ENCODE data around the gene AGAP1. TPM values are rescaled to one million over a fixed set of nuclear protein-coding genes. Genes with fewer than 3 reads are reported as not detected.

AGAP1 gene
- polyA plus RNA-seq, 4 donors: 9.8 to 19.2 (median 15.5) TPM

DNA sequence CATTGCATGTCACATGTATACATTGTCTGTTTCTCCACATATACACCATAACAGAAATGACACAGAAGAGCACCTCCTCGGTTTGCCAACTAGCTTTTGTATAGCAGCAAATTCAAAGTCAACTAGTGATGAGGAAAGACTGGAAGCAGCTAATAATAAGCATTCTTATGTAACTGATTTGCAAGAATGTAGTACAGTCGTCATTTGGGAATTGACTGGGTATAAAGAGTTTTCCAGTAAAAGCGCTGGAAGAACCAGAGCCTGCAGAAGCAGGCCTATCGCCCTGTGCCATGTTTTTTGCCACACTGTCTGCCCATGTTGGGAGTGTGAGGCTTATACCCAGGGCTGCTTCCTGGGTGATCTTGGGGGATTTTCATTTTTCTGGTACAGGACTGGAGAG, 363.8 kb downstream of the AGAP1 start:
- Histone ChIP-seq H3K36me3 (ENCODE audit: control insufficient read depth in 3 of 3, insufficient read depth in 2 of 3, low read depth in 1 of 3, low read length in 3 of 3) (peaks cover 0 to 24% (median 0%) of the 10 kb centered on the region in 3 donors), H3K27ac (ENCODE audit: low read depth in 1 of 3, low read length in 2 of 3) (no peak overlapping the region), H3K9me3 (ENCODE audit: control insufficient read depth in 2 of 2, insufficient read depth in 1 of 2, low read depth in 1 of 2, low read length in 1 of 2) (no peaks in the 10 kb centered on the region), H3K4me3 (ENCODE audit: low read depth in 1 of 3, low read length in 3 of 3) (no peak overlapping the region), H3K4me1 (ENCODE audit: control insufficient read depth in 3 of 3, insufficient read depth in 2 of 3, low read depth in 1 of 3, low read length in 2 of 3) (no peaks in the 10 kb centered on the region), H3K27me3 (ENCODE audit: control insufficient read depth in 3 of 3, insufficient read depth in 3 of 3, low read length in 3 of 3) (no peaks in the 10 kb centered on the region)
- FAIRE-seq: no peak
- 86 to 93% (median 89%) methylated on average over 4 of the region's 4 CpGs for WGBS, 3 donors
- no peak for DNase-seq

DNA sequence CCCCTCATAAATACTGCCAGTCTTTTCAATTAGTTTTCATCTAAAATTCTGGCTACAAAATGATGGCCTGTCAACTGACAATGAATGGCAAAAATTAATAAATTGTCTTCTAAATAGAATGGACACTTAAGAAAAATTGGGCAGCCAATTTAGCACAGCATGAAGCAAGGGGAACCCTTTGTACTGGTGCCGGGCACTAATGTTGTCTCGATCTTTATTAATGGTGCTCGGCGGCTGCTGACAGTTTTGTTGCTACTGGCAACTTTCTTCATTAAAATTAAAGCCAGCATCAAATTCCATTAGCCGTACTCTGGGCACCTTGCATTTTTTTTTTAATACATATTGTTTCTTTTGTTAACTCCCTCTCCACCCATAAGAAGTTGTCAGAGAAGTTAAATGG, 365.0 kb downstream of the AGAP1 start:
- 93 to 97% (median 94%) methylated on average over 5 of the region's 5 CpGs for WGBS, 3 donors
- no peaks in the 10 kb centered on the region for H3K27me3 ChIP-seq (ENCODE audit: control insufficient read depth in 3 of 3, insufficient read depth in 3 of 3, low read length in 3 of 3)

DNA sequence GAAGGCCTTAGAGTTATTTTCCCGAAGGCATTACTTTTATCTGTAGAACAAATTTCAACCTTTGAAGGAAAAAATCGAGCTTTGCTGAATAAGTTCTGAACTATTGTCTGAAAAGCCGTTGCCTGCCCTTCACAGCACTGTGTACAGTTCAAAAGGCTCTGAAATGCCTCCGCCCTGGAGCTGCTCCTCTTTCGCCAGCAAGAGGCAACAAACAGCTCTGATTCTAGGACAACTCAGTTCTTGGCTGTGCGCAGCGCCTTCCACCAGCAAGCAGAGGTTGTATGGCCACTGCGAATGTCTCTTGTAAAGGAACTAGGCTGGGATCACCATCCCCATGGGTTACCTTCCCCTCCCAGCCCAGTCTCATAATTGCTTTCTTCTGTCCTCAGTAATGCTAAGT, 365.8 kb downstream of the AGAP1 start:
- Histone ChIP-seq H3K4me1 (ENCODE audit: control insufficient read depth in 3 of 3, insufficient read depth in 2 of 3, low read depth in 1 of 3, low read length in 2 of 3) (no peaks in the 10 kb centered on the region), H3K27me3 (ENCODE audit: control insufficient read depth in 3 of 3, insufficient read depth in 3 of 3, low read length in 3 of 3) (no peaks in the 10 kb centered on the region), H3K4me3 (ENCODE audit: low read depth in 1 of 3, low read length in 3 of 3) (no peak overlapping the region), H3K36me3 (ENCODE audit: control insufficient read depth in 3 of 3, insufficient read depth in 2 of 3, low read depth in 1 of 3, low read length in 3 of 3) (peaks cover 0 to 17% (median 0%) of the 10 kb centered on the region in 3 donors), H3K27ac (ENCODE audit: low read depth in 1 of 3, low read length in 2 of 3) (no peak overlapping the region), H3K9me3 (ENCODE audit: control insufficient read depth in 2 of 2, insufficient read depth in 1 of 2, low read depth in 1 of 2, low read length in 1 of 2) (no peaks in the 10 kb centered on the region)
- DNase-seq: no peak
- 85 to 88% (median 85%) methylated on average over 8 of the region's 8 CpGs for WGBS, 3 donors
- FAIRE-seq: no peak

More for the DNA sequence above, 365.0 kb downstream of the AGAP1 start:
- H3K9me3 ChIP-seq (ENCODE audit: control insufficient read depth in 2 of 2, insufficient read depth in 1 of 2, low read depth in 1 of 2, low read length in 1 of 2): no peaks in the 10 kb centered on the region
- peaks cover 0 to 22% (median 0%) of the 10 kb centered on the region in 3 donors for H3K36me3 ChIP-seq (ENCODE audit: control insufficient read depth in 3 of 3, insufficient read depth in 2 of 3, low read depth in 1 of 3, low read length in 3 of 3)
- no peaks in the 10 kb centered on the region for H3K4me1 ChIP-seq (ENCODE audit: control insufficient read depth in 3 of 3, insufficient read depth in 2 of 3, low read depth in 1 of 3, low read length in 2 of 3)
- DNase-seq (no peak), FAIRE-seq (no peak)
- H3K27ac ChIP-seq (ENCODE audit: low read depth in 1 of 3, low read length in 2 of 3): no peak overlapping the region
- no peak overlapping the region for H3K4me3 ChIP-seq (ENCODE audit: low read depth in 1 of 3, low read length in 3 of 3)

DNA sequence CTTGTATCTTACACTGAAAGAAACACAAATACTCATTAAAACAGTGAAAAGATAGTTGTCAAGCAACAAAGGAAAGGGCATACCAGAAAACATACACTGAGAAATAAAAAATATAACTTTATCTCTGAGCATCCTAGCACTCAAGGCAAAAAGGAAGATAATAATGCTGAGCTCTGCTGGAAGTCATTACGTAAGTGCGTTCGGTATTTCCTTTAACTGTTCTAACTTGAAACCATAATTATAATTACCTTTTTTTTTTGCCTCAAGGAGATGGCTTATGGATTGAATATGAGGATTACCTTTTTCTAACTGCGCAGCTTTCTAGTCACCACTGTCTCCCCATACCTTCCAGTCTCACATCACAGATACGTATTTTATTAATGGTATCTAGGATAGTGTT, 366.3 kb downstream of the AGAP1 start:
- WGBS, 3 donors: 77 to 93% (median 93%) methylated on average over 5 of the region's 5 CpGs
- Histone ChIP-seq H3K27ac (ENCODE audit: low read depth in 1 of 3, low read length in 2 of 3) (no peak overlapping the region), H3K4me3 (ENCODE audit: low read depth in 1 of 3, low read length in 3 of 3) (no peak overlapping the region), H3K9me3 (ENCODE audit: control insufficient read depth in 2 of 2, insufficient read depth in 1 of 2, low read depth in 1 of 2, low read length in 1 of 2) (peaks cover 0 to 2% of the 10 kb centered on the region in 2 donors), H3K27me3 (ENCODE audit: control insufficient read depth in 3 of 3, insufficient read depth in 3 of 3, low read length in 3 of 3) (no peaks in the 10 kb centered on the region), H3K4me1 (ENCODE audit: control insufficient read depth in 3 of 3, insufficient read depth in 2 of 3, low read depth in 1 of 3, low read length in 2 of 3) (no peaks in the 10 kb centered on the region), H3K36me3 (ENCODE audit: control insufficient read depth in 3 of 3, insufficient read depth in 2 of 3, low read depth in 1 of 3, low read length in 3 of 3) (peaks cover 0 to 19% (median 0%) of the 10 kb centered on the region in 3 donors)
- DNase-seq: no peak
- FAIRE-seq: no peak

DNA sequence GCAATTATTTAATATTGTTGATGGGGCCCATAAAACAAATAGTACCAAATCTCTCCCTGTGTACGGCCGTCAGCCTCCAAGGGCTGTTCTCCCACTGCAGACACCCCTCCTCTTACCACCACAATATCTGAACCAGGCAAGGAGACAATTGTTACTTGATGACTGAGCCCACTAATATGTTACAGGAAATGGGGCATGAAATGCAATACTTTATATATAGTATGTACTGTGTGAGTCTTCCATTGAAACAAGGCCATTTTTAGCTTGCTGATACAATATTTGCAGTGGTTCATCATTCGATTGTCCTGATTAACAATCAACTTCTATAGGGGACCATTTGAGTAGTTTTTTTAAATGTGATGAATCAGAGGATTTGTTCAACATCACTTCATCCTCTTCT, 367.0 kb downstream of the AGAP1 start:
- Histone ChIP-seq H3K27me3 (ENCODE audit: control insufficient read depth in 3 of 3, insufficient read depth in 3 of 3, low read length in 3 of 3) (no peaks in the 10 kb centered on the region), H3K4me3 (ENCODE audit: low read depth in 1 of 3, low read length in 3 of 3) (no peak overlapping the region), H3K4me1 (ENCODE audit: control insufficient read depth in 3 of 3, insufficient read depth in 2 of 3, low read depth in 1 of 3, low read length in 2 of 3) (no peaks in the 10 kb centered on the region), H3K9me3 (ENCODE audit: control insufficient read depth in 2 of 2, insufficient read depth in 1 of 2, low read depth in 1 of 2, low read length in 1 of 2) (peaks cover 0 to 4% of the 10 kb centered on the region in 2 donors), H3K27ac (ENCODE audit: low read depth in 1 of 3, low read length in 2 of 3) (no peak overlapping the region), H3K36me3 (ENCODE audit: control insufficient read depth in 3 of 3, insufficient read depth in 2 of 3, low read depth in 1 of 3, low read length in 3 of 3) (peaks cover 0 to 18% (median 0%) of the 10 kb centered on the region in 3 donors)
- 86 to 90% (median 87%) methylated on average over 3 of the region's 3 CpGs for WGBS, 3 donors
- no peak for DNase-seq
- no peak for FAIRE-seq

DNA sequence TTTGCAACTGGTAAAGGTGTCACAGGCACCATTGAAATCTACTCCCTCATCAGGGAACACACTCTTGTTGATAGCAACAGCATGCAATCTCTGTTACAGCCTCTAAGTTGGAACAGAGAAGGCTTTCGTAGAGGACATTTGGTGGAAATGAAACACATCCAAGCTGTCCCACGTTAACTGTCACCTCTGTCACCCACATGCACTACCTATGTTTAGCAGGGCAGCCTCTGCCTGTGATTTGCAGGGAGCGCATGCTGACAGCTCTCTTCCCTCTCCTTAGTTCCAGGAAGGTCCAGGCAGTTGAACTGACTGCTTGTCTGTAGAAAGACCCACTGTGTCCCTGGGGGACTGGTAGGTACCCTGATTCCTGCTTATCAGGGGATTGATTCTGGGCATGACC, 367.5 kb downstream of the AGAP1 start:
- H3K36me3 ChIP-seq (ENCODE audit: control insufficient read depth in 3 of 3, insufficient read depth in 2 of 3, low read depth in 1 of 3, low read length in 3 of 3): peaks cover 0 to 17% (median 0%) of the 10 kb centered on the region in 3 donors
- DNase-seq (no peak), FAIRE-seq (no peak)
- WGBS, 3 donors: 75 to 97% (median 93%) methylated on average over 3 of the region's 3 CpGs
- H3K4me1 ChIP-seq (ENCODE audit: control insufficient read depth in 3 of 3, insufficient read depth in 2 of 3, low read depth in 1 of 3, low read length in 2 of 3): no peaks in the 10 kb centered on the region
- H3K9me3 ChIP-seq (ENCODE audit: control insufficient read depth in 2 of 2, insufficient read depth in 1 of 2, low read depth in 1 of 2, low read length in 1 of 2): peaks cover 0 to 4% of the 10 kb centered on the region in 2 donors
- no peaks in the 10 kb centered on the region for H3K27me3 ChIP-seq (ENCODE audit: control insufficient read depth in 3 of 3, insufficient read depth in 3 of 3, low read length in 3 of 3)
- no peak overlapping the region for H3K4me3 ChIP-seq (ENCODE audit: low read depth in 1 of 3, low read length in 3 of 3)
- H3K27ac ChIP-seq (ENCODE audit: low read depth in 1 of 3, low read length in 2 of 3): no peak overlapping the region

DNA sequence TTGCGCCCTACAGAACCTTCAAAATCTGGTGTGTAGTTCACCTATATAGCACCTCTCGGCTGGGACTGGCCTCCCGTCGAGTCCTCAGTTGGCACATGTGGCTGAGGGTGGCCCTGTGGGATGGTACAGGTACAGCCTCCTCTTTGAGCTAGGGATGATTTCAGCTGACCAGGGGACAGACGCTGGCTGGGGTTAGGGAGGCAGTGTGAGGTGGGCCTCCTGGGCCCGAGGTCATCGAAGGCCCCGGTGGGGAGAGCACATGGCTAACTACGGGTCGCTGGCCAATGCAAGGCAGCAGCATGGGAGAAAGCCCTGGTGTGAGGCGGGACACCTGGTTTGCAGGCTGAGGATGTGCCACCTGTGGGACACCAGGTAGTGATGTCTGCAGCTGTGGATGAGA, 369.6 kb downstream of the AGAP1 start:
- no peaks in the 10 kb centered on the region for H3K27me3 ChIP-seq (ENCODE audit: control insufficient read depth in 3 of 3, insufficient read depth in 3 of 3, low read length in 3 of 3)
- WGBS, 3 donors: 93 to 97% (median 94%) methylated on average over 11 of the region's 11 CpGs

DNA sequence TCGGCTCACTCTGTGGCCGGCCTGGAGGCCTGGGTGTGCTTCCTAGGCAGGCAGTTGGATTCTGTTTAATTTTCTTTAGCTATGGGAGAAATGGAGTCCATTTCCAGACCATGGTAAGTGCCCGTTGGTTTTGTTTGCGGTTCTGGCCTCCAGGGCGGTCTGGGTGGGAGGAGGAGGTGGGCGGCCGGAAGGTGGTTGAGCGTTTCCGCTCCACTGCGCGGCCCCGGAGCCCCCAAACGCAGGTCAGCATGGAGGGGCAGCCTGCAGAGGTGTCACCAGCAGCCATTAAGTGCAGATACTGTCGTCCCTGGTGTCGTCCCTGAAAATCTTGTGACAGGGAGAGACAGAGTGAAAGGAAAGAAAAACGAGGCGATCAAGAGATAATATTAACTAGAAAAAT, 370.5 kb downstream of the AGAP1 start:
- DNase-seq (no peak), FAIRE-seq (no peak)
- H3K36me3 ChIP-seq (ENCODE audit: control insufficient read depth in 3 of 3, insufficient read depth in 2 of 3, low read depth in 1 of 3, low read length in 3 of 3): peaks cover 0 to 21% (median 0%) of the 10 kb centered on the region in 3 donors
- no peaks in the 10 kb centered on the region for H3K4me1 ChIP-seq (ENCODE audit: control insufficient read depth in 3 of 3, insufficient read depth in 2 of 3, low read depth in 1 of 3, low read length in 2 of 3)
- H3K27me3 ChIP-seq (ENCODE audit: control insufficient read depth in 3 of 3, insufficient read depth in 3 of 3, low read length in 3 of 3): no peaks in the 10 kb centered on the region
- no peak overlapping the region for H3K27ac ChIP-seq (ENCODE audit: low read depth in 1 of 3, low read length in 2 of 3)
- H3K9me3 ChIP-seq (ENCODE audit: control insufficient read depth in 2 of 2, insufficient read depth in 1 of 2, low read depth in 1 of 2, low read length in 1 of 2): peaks cover 0 to 11% of the 10 kb centered on the region in 2 donors
- no peak overlapping the region for H3K4me3 ChIP-seq (ENCODE audit: low read depth in 1 of 3, low read length in 3 of 3)
- WGBS, 3 donors: 82 to 91% (median 82%) methylated on average over 17 of the region's 17 CpGs

More for the DNA sequence above, 369.6 kb downstream of the AGAP1 start:
- no peaks in the 10 kb centered on the region for H3K4me1 ChIP-seq (ENCODE audit: control insufficient read depth in 3 of 3, insufficient read depth in 2 of 3, low read depth in 1 of 3, low read length in 2 of 3)
- H3K27ac ChIP-seq (ENCODE audit: low read depth in 1 of 3, low read length in 2 of 3): no peak overlapping the region
- peaks cover 0 to 21% (median 0%) of the 10 kb centered on the region in 3 donors for H3K36me3 ChIP-seq (ENCODE audit: control insufficient read depth in 3 of 3, insufficient read depth in 2 of 3, low read depth in 1 of 3, low read length in 3 of 3)
- FAIRE-seq: no peak
- DNase-seq: no peak
- H3K4me3 ChIP-seq (ENCODE audit: low read depth in 1 of 3, low read length in 3 of 3): no peak overlapping the region
- H3K9me3 ChIP-seq (ENCODE audit: control insufficient read depth in 2 of 2, insufficient read depth in 1 of 2, low read depth in 1 of 2, low read length in 1 of 2): peaks cover 0 to 11% of the 10 kb centered on the region in 2 donors
